Skeletal muscle tissue (tissue), 4 donors: ENCODE results near the gene KCTD14. TPM values are rescaled to one million over a fixed set of nuclear protein-coding genes. Genes with fewer than 3 reads are reported as not detected.
"Not testable (repeated sequence)": the region's sequence is repeated elsewhere in the genome, so short reads cannot be mapped to it uniquely, and the experiment has no call there.

Experiments
- H3K27ac ChIP-seq: one replicate; pipeline ENCODE4 v1.7.0; 2013; ENCODE audit warnings: mild to moderate bottlenecking, low read depth, low read length, inconsistent platforms
- H3K27me3 ChIP-seq, 3 donors: one replicate each; pipeline ENCODE4 v1.7.0; 2013; ENCODE audit warnings: low read length in 3 of 3; ENCODE audit not compliant: control insufficient read depth in 3 of 3, insufficient read depth in 3 of 3
- H3K36me3 ChIP-seq, 3 donors: one replicate each; pipeline ENCODE4 v1.7.0; 2013; ENCODE audit warnings: low read length in 3 of 3; ENCODE audit not compliant: control insufficient read depth in 3 of 3, insufficient read depth in 3 of 3
- H3K4me1 ChIP-seq, 3 donors: one replicate each; pipeline ENCODE4 v1.7.0; 2013; ENCODE audit warnings: low read length in 3 of 3, mild to moderate bottlenecking in 3 of 3; ENCODE audit not compliant: control insufficient read depth in 3 of 3, insufficient read depth in 3 of 3
- H3K4me3 ChIP-seq, 3 donors: one replicate each; pipeline ENCODE4 v1.7.0; 2013; ENCODE audit warnings: low read length in 3 of 3
- H3K9ac ChIP-seq, 3 donors: one replicate each; pipeline ENCODE4 v1.7.0; 2013; ENCODE audit warnings: low read length in 3 of 3, mild to moderate bottlenecking in 3 of 3, moderate library complexity in 2 of 3, low read depth in 1 of 3
- H3K9me3 ChIP-seq, 3 donors: one replicate each; pipeline ENCODE4 v1.7.0; 2013; ENCODE audit warnings: low read length in 3 of 3; ENCODE audit not compliant: control insufficient read depth in 3 of 3
- total RNA-seq: library from RNA; depleted of rRNA; stranded (reverse); fragments of >200 nt; gene quantifications from one replicate; pipeline ENCODE4 v1.2.3, GENCODE V29; 2014
- donor health status: Osteomylitis.

The KCTD14 gene
- total RNA-seq, 1 donor from 2014 or later: 0.52 TPM

- no peak overlapping the region for H3K9ac ChIP-seq
- H3K27me3 ChIP-seq: no peaks in the 10 kb centered on the region
- H3K27ac ChIP-seq: no peak overlapping the region
- no peak overlapping the region for H3K4me3 ChIP-seq
- H3K9me3 ChIP-seq: no peaks in the 10 kb centered on the region
- H3K36me3 ChIP-seq: no peaks in the 10 kb centered on the region
- H3K4me1 ChIP-seq: no peaks in the 10 kb centered on the region
These were observed 11.8 kb downstream of the KCTD14 start for GRCh38 chr11:78011301-78011700.

- no peak overlapping the region for H3K4me3 ChIP-seq
- H3K27ac ChIP-seq: no peak overlapping the region
- H3K27me3 ChIP-seq: no peaks in the 10 kb centered on the region
These were observed 12.3 kb downstream of the KCTD14 start for GRCh38 chr11:78010755-78011154.

GRCh38 chr11:78010304-78010703 is 12.8 kb downstream of the KCTD14 start:
- Histone ChIP-seq H3K9ac (no peak overlapping the region), H3K4me1 (no peaks in the 10 kb centered on the region), H3K27me3 (no peaks in the 10 kb centered on the region), H3K4me3 (no peak overlapping the region), H3K36me3 (no peaks in the 10 kb centered on the region), H3K9me3 (no peaks in the 10 kb centered on the region), H3K27ac (no peak overlapping the region)

More at GRCh38 chr11:78010755-78011154, 12.3 kb downstream of the KCTD14 start:
- no peaks in the 10 kb centered on the region for H3K4me1 ChIP-seq
- no peak overlapping the region for H3K9ac ChIP-seq
- H3K9me3 ChIP-seq: no peaks in the 10 kb centered on the region
- no peaks in the 10 kb centered on the region for H3K36me3 ChIP-seq

GRCh38 chr11:78009062-78009461 is 14.0 kb downstream of the KCTD14 start:
- no peaks in the 10 kb centered on the region for H3K27me3 ChIP-seq
- H3K4me1 ChIP-seq: no peaks in the 10 kb centered on the region
- no peak overlapping the region for H3K27ac ChIP-seq
- H3K36me3 ChIP-seq: no peaks in the 10 kb centered on the region
- no peaks in the 10 kb centered on the region for H3K9me3 ChIP-seq
- H3K9ac ChIP-seq: no peak overlapping the region
- no peak overlapping the region for H3K4me3 ChIP-seq

- no peaks in the 10 kb centered on the region for H3K9me3 ChIP-seq
- no peaks in the 10 kb centered on the region for H3K36me3 ChIP-seq
- H3K27ac ChIP-seq: no peak overlapping the region
- H3K4me3 ChIP-seq: no peak overlapping the region
- H3K9ac ChIP-seq: no peak overlapping the region
- no peaks in the 10 kb centered on the region for H3K27me3 ChIP-seq
- peaks cover under 1 to 5% (median 2%) of the 10 kb centered on the region in 3 donors for H3K4me1 ChIP-seq
These were observed 22.9 kb downstream of the KCTD14 start for GRCh38 chr11:78000193-78000592.

GRCh38 chr11:77999446-78000030 is 23.5 kb downstream of the KCTD14 start:
- Histone ChIP-seq H3K4me1 (peaks cover 3 to 8% (median 4%) of the 10 kb centered on the region in 3 donors), H3K27me3 (no peaks in the 10 kb centered on the region), H3K9me3 (no peaks in the 10 kb centered on the region), H3K36me3 (no peaks in the 10 kb centered on the region), H3K27ac (no peak overlapping the region), H3K4me3 (no peak overlapping the region), H3K9ac (no peak overlapping the region)

- H3K4me1 ChIP-seq: peaks cover 11 to 20% (median 18%) of the 10 kb centered on the region in 3 donors
- peak within 1 kb of the TSS; percentile 87 to 99 (median 91) for H3K4me3 ChIP-seq
- H3K9ac ChIP-seq: peak within 1 kb of the TSS; percentile 91 to 93 (median 92)
- H3K9me3 ChIP-seq: no peaks in the 10 kb centered on the region
- H3K36me3 ChIP-seq: peaks cover 0 to 10% (median 2%) of the 10 kb centered on the region in 3 donors
- H3K27me3 ChIP-seq: no peaks in the 10 kb centered on the region
- H3K27ac ChIP-seq: peak within 1 kb of the TSS; percentile 80
These were observed 28.4 kb downstream of the KCTD14 start, which contains the start of gene INTS4 for GRCh38 chr11:77994434-77995362. TSS of gene INTS4 (minus strand) at chr11:77994668. CDS start at chr11:77994643, 25 bp downstream.

- Histone ChIP-seq H3K9me3 (no peaks in the 10 kb centered on the region), H3K4me3 (peak overlapping the region; percentile 87 to 99 (median 91)), H3K9ac (peak overlapping the region; percentile 91 to 93 (median 92)), H3K4me1 (peaks cover 11 to 20% (median 18%) of the 10 kb centered on the region in 3 donors), H3K27me3 (no peaks in the 10 kb centered on the region), H3K36me3 (peaks cover 0 to 15% (median 6%) of the 10 kb centered on the region in 3 donors), H3K27ac (peak overlapping the region; percentile 76)
These were observed 29.2 kb downstream of the KCTD14 start for GRCh38 chr11:77993902-77994301.

DNA sequence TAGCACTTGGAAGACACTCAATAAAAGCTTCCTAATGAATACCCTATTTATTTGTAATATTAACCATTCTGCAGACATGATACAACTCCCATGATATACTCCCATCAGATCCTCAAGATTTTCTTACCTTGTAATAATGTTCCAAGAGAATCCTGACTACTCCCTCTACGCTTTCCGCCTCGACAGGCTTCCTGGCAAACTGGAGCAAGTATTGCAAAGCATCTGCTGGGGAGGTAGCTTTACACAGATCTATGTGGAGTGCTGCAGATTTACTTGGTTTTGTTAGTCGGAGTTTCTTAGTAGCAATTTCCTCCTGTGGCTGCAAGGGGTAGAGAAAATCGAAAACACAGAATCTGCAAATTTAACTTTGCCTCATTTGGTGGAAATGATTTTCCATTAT is 32.1 kb downstream of the KCTD14 start:
- Histone ChIP-seq H3K4me1 (peaks cover 11 to 20% (median 18%) of the 10 kb centered on the region in 3 donors), H3K36me3 (peaks cover 0 to 28% (median 16%) of the 10 kb centered on the region in 3 donors), H3K4me3 (no peak overlapping the region), H3K27ac (no peak overlapping the region), H3K27me3 (no peaks in the 10 kb centered on the region), H3K9me3 (no peaks in the 10 kb centered on the region), H3K9ac (no peak overlapping the region)

DNA sequence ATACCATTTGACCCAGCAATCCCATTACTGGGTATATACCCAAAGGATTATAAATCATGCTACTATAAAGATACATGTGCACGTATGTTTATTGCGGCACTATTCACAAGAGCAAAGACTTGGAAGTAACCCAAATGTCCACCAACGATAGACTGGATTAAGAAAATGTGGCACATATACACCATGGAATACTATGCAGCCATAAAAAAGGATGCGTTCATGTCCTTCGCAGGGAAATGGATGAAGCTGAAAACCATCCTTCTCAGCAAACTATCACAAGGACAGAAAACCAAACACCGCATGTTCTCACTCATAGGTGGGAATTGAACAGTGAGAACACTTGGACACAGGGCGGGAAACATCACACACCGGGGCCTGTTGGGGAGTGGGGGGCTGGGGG is 36.6 kb downstream of the KCTD14 start:
- not testable (repeated sequence) for H3K27me3 ChIP-seq, H3K4me1 ChIP-seq, H3K4me3 ChIP-seq, H3K27ac ChIP-seq, H3K9ac ChIP-seq, H3K9me3 ChIP-seq
- peaks cover 0 to 35% (median 22%) of the 10 kb centered on the region in 3 donors for H3K36me3 ChIP-seq
